Fibroblast of skin of right quadriceps (primary cell): ENCODE measurements around the gene IL17RD.

ENCODE experiments used
- DNase-seq: peaks from one replicate; pipeline ENCODE4 v3.0.0-alpha.2; 2013

The IL17RD gene

DNA sequence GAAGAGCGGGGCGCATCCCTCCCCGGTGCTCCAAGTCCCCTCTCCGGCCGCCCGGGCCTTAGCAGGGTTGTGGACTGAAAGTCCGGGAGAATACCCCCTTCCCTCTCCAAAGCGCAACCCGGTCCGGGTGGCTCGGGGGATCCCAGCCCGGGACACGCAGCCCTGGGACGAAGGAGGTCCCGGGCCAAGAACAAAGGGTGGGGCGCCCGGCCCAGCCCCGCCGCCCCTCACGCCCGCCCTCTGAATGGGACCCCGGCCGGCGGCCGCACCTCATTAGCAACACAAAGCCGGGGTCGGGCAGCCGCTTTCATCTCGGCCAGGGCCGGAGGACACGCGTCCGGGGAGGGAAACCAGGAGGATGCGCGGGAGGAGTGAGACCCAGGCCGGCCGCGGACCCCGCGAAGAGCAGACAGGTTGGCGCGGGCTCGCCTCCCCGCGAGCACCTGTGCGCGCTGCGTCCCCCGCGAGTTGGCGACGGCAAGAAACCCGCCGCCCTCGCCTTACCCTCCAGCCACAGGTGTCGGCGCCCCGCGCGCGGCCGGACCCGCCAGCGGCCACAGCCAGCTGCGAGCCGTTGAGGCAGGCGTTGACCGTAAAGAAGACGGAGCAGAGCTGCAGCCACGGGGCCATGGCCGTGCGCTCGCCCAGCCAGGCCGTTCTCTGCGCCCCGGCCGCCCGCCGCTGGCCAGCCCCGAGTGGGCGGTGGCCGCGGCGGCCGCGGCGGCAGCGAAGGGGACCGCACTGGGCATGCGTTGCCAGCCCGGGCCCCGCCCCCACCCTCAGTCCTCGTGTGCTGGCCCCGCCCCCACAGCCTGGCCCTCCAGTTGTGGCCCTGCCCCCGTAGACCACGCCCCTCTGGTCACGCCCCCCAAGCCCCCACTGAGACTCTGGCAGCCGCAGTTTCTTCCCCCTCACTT is at the start of gene IL17RD:
Gene IL17RD (minus strand): TSS at position 697 of the 917 bp plus-strand sequence. CDS start 67 bp downstream, at position 630.
- peak; percentile 70 for DNase-seq

DNA sequence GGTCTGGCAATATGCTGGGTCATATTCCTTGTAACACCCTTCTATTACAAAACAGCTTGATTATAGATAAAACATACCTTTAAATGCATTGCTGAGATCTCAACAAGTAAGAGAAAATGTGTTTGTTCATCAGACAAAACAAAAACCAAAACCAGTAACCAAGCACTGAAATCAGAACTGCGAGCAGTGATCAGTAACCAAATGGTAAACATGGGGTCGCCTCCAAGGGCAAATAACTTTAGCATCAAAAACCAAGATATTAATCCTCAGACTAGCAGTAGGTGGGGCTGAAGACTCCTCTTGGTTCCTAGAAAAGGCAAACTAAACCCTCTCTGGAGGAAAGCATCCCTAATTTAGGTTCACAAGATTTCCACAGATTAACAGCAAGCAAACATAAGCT is 41.3 kb upstream of the IL17RD start:
- no peak for DNase-seq

DNA sequence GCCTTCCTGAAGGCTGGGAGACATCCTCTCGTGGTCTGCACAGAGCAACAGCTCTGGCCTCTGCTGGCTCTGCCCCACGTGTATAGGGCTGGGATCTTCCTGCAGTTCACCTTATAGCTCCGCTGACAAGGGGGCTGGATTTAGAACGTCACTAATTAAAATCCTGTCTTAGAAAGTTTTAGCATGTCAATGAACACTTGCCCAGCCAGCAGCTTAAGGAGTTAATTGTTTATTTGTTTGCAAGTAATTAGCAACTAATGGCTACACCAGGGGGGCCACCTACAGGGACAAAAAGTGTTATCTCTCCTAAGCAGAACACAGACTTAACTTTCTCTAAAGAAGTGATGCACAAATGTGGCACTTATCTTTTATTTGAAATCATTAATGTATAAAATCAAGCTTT is 34.7 kb upstream of the IL17RD start, which contains the start of gene HESX1:
Gene HESX1 (minus strand): TSS at position 84 of the 403 bp plus-strand sequence. CDS start 60 bp downstream, at position 24.
- DNase-seq: no peak

DNA sequence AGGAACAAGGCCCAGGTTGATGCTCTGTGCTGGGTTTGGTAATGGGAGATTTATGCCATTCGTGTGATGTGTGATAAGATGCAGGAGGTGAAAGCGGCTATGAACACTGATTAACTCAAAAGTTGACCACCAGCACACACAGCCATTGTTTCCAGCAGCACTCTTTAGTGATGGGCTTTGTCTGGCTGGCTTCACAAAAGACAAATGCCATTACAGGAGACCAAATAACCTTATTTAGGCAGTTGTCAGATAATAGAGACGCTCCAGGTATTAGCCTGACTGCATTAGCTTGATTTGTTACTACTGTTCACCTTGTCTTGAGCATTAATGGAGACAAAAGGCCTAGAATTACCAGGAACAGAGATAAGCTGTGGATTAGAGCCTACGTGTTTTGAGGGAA is 29.5 kb upstream of the IL17RD start:
- DNase-seq: no peak

DNA sequence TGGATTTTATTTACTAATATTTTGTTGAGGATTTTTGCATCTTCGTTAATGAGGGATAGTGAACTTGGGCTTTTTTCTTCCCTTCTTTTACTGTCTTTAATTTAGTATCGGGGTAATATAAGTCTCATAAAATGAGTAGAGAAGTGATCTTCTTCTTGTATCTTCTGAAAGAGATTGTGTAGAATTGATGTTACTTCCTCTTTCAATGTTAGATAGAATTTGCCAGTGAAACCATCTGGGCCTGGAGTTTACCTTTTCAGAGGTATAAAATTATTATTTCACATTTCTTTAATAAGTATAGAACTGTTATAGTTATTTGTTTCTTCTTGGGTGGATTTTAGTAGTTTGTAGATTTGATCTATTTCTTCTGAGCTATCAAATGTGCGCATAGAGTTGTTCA is 26.9 kb upstream of the IL17RD start:
- no peak for DNase-seq

DNA sequence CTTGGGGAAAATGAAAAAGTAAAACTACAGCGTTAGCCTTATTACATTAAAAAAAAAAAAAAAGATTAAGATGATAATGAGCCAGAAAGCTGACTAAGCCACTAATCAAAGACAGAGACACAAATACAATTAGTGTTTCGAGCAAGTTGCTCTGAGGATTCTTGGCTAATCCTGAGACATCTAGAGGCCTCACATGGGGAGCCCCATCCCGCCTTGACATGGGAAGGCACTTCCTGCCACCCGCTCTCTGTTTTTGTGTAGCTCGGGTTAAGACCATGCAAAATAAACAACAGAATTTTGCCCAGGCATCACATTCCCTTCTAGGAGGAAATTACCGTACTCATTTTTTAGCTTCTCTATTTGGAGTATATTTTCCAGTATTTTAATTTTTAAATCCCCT is 19.4 kb upstream of the IL17RD start:
- DNase-seq: peak; percentile 63

DNA sequence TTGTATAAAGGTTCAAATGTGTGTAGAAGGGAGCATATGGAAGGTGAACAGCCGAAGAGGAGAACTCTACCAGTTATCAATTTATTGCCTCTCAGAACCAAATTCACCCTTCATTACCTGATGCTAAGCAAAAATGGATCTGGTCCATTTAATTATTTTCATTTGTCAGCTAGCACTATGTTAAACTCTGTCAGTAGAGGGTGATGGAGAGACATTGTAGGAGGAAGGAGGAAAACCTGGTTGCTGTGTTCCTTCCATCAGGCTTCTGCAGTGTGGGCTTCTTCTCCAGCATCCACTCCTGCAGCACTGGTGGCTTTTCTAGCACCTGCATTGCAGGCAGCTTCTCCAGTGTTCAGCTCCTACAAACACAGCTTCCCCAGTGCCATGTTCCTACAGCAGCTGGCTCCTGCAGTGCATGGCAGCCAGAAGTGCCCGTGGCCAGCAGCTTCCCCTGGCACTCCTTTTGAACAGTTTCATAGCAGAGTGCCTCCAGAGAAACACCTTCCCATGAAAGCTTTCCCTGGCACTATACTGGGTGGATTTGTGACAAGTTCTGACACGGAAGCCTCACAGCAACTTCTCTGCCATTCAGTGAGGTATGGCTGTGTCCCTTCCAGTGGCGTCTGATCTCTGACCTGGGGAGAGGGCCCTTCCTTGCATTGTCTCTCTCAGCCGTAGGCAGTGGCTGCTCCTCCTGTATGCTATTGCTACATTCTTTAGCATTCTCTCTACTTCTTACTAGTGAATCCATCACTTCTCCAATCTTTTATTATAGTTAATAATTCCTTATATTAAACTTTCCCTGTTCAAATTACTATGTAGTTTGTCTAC is 14.6 kb upstream of the IL17RD start:
- no peak for DNase-seq

DNA sequence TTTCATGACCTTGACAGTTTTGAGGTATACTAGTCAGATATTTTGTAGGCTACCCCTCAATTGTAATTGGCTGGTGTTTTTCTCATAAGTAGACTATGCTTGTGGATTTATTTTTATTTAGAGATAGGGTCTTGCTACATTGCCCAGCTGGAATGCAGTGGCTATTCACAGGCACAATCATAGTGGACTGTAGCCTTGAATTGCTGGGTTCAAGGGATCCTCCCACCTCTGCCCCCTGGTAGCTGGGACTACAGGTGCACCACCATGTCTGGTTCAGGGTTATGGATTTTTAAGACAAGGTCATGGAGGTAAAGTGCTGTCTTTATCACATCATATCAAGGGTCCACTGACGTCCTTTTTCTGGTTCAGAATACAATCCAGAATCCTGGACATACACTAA is 10.9 kb upstream of the IL17RD start:
- no peak for DNase-seq

DNA sequence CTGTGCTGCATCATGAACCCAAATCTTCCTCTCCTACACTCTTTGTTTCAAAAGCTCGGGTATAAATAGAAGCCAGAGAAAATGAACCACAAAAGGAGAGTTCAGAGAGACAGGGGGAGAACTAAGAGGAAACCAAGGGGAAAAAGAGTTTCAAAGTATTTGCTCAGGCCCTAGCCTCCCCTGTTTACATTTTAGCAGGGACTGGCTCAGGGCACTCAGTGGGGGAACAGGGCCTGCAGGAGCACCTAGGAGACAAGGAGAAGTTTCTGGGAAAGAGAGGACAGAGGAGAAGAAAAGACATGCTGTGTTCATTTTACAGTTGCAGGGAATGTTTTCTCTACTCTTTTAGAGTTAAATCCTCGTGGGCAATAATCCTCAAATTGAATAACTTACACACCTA is 8.5 kb upstream of the IL17RD start:
- DNase-seq: no peak

DNA sequence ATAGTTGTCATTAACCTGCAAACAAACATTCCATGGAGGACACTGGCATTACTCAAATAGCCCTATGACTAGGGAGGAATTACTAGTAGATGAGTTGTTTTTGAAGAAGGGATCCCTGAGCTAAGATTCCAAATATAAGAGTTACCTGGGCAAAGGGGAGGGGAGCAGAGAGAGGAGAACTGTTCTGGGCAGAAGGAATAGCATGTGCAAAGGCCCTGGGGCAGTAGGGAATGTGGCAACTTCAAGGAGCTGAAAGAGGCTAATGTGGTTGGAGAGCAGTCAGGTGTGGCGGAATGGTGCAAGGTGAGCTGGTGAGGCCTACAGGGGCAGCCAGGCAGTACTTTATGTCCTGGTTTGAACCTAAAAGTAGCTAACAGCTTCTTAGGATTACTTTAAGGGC is 5.8 kb upstream of the IL17RD start:
- DNase-seq: no peak

DNA sequence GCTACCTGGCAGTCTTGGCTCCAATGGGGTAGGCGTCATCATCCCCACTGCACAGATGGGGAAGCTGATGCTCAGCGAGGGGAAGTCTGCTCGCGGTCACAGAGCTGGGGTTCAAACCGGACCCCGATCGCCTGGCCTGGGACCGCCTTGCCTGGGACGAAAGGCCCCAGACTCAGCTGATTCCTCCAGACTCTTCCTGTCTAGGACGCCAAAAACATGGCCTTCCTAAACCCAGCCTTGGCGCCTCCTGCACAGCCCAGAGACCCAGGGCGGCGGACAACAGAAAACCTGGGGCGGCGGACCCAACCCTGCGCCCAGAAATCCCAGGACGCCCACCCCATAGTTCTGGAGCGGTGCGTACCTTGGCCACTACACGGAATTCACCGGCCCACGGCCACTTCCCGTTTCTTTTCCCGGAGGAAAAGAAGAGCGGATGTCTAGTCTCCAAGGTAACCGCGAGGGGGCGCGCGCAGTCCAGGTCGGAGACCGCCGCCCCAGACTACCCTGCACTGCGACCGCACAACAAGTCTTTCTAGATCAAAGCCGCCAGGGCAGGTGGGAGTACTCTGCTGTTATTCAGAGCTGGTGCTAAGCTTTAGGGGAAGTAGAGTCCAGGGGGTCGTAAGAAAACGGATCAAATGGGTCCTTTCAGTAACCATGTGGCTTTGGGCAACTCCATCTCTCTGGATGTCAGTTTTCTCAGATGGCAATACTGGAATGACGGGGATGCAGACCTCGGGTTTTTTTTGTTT is 4.9 kb upstream of the IL17RD start:
- peak; percentile 62 for DNase-seq

DNA sequence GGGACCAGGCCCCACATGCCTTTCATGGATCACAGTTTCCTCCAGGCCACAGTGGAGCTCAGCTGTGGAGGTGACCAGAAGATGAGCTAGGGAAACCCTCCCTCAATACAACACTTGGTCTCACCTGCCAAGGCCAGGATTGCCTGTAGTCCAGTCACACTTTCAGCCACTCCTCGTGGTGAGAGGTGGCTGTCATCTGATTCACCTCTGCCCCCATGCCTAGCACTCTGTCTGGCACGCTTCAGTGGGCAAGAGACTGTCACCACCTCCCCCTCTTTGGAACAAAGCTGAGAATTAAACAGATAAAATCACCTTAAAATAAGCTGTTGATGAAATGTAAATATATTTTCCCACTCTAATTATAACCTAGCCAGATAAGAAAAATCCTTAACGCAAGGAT is 4.0 kb upstream of the IL17RD start:
- DNase-seq: no peak

DNA sequence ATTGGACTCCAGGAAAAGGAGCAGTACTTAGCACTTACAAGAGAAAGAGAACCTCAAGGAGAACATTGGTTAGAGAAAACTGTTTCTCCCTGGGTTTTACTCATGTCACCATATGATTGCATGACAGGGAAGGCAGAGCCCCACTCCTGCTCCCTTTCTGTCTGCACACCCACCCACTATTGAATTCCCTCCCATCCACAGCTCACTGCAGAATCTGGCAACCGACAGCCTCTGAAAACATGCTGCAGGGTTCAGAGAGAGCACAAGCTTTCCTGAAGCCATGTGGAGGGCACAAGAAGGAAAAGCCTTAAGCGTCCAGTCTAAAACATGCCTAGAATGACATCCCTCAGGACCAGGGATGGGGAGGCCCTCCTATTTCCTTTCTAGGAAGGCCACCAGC is 3.0 kb upstream of the IL17RD start:
- DNase-seq: no peak

DNA sequence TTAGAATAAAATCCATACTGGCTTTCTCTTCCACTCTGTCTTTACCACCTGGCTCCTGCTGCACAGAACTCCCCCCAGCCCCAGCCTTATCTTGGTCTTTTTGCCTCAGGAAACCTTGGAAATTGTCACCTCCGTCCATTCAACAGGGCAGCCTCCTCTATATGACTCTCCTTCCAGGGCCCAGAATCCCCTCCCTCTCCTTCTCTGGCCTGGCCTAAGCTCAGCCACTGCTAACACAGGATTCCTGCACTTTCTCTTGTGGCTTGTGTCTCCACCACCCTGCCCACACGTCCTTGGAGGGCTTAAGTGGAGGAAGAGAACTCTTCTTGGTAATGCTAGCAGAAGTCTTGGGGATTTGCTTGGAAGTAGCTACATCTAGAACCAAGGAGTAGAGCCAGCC is 1.5 kb upstream of the IL17RD start:
- no peak for DNase-seq

DNA sequence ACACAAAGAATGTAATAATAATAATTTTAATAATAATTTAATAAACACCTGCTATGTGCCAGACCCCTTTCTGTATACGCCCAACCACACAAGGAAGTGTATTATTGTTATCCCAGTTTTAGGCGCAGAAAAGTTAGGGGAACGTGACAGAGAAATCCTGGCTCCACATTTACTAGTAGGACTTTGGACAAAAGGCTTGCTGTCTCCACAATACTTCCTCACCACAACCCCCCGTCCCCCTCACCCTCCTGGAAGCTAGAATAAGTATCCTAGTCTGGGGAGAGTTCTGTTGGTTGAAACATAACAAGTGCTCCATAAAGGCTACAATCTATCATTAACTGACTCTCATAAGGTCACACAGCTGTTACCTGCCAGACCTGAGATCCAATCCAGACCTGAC is 488 bp upstream of the IL17RD start:
- no peak for DNase-seq

DNA sequence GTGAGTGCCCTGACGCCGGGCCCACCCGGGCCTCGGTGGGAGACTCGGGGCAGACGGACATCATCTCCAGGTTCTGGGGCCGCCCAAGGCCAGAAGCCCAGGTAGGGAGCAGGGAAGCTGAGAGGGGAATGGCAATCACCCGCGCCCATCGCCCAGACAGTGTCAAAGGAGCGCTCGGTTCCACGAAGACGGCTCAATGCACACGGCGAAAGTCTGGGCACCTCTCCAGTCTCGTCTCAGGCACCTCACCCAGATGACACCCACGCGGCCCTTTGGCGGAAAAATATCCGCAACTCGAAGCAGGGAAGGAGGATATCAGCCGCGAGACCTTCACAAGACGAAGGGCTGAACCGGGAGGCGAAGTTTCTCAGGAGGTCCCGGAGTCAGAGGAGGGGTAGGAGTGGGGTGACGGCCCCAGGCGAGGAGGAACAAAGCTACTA is 916 bp downstream of the IL17RD start:
- no peak for DNase-seq

DNA sequence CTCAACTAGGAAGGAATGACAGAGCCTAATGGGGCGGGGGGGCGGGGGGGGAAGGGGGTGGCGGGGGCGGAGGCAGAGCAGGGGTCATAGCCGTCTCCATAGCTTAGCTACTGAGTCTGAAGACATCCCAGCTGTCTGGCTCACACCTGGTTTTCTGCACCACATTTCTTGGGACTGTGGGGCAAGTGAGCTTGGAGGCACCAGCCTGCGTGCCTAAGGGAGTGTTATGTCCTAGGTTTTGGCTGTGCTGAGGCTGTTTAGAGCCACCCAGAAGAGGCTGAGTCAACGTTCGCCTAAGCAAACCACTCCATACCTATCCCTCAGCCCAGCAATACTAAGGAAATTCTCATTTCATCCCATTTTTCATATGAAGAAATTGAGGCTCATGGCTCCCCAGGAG is 1.4 kb downstream of the IL17RD start:
- DNase-seq: no peak

DNA sequence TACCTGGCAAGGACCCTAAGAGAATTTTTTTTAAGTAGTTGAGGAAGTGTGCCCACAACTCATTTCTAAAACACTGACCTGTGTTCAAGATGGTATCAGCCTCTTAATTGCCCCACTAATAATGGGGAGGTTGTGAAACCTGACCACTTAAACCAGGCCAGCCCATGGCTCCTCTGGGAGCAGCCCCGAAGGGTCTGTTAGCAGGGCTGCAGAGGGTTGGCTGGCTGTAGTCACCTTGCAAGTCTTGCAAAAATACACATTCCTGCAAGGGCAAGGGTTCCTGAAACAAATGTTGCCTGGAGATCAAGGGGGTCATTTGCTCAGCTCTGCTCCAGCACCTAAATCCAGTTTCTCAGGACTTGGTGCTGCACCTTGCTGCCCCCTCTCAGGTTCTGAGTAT is 3.2 kb downstream of the IL17RD start:
- no peak for DNase-seq

DNA sequence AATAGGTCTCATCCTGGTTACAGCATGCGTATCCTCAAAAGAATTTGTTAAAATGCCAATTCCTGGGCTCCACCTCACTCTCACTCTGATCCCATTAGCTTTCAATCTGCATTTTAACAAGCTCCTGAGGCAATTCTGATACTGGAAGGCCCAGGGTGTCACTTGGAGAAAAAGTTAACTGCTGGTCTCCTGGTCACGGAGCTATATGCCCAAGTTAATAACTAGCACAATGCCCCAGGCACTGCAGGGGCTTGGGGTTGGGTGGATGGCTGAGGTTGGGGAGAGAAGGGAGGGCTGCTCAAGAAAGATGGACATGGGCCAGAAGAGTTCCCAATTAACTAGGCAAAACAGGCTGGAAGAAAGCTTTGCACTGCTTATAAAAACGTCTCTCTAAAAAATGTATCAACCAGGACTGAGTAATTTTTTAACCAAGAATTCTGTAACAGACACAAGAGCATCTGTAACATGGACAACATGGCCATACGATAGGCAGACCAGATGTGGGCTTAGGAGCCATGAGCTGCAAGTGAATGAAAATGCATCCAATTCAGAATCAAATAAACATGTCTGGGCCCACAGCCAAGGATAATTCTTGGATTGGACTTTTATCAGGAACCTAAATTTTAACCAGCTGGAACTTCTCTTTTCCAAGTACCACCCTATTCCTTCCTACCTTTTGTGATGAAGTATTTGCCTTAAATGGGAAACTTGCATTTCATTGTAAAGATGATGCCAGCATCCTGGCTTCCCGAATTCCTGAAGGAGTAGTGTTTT is 4.2 kb downstream of the IL17RD start:
- DNase-seq: peak; percentile 58

DNA sequence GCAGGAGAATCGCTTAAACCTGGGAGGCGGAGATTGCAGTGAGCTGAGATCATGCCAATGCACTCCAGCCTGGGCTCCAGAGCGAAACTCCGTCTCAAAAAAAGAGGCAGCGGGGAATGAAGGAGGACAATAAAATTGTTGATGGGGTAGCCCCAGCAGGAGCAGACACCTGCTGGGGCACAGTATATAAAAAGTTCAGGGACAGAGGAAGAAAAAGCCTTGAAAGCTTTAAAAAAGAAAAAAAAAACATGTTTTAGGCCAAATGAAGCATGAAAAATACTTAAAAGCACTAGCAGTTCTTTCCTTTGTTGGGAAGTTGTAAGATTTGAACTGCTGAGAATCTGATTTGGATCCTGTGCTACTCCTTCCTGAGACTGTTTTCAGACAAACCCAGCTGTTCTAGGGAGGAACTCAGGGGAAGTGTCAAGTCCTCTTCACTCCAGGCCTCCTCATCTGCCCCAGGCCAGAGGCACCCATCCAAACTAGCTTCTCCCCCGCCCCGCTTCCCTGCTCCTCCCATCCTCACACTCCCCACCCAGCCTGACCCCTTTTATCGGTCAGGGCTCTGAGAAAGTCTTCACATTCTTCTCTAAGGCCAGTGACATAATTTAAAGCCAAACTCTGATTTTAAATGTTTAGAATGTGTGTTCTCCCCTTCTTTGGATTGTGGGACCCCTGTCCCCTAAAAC is 4.9 kb downstream of the IL17RD start:
- no peak for DNase-seq
